ENCODE data around the gene ZNF516.

Gene ZNF516

DNA sequence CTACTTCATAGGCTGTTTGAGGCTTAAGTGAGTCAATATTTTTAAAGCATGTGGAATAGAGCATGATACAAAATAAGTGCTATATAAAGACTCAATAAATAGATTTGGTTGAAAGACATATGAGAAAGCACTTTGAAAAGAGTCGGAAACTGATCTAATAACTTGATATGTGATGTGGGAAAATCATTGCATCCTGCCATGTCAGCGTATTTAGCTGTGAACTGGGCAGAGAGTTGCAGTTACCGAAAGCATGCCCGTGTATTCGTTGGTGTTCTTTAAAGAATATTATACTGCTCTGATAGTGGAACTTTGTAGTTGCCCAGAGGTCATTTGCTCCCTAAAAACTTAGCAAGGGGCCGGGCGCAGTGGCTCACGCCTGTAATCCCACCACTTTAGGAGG is 37.8 kb upstream of the ZNF516 start:
- Histone ChIP-seq H3K36me3 (ENCODE audit: control insufficient read depth in 2 of 2, insufficient read depth in 1 of 2, low read length in 2 of 2) (no peaks in the 10 kb centered on the region), H3K27ac (ENCODE audit: extremely low read depth, low read depth, low read length) (no peak overlapping the region), H3K9me3 (ENCODE audit: control insufficient read depth, insufficient read depth, low read depth, low read length) (no peaks in the 10 kb centered on the region), H3K4me1 (ENCODE audit: control insufficient read depth, insufficient read depth, low read length) (peaks cover 7% of the 10 kb centered on the region), H3K4me3 (ENCODE audit: low read depth, low read length) (no peak overlapping the region)
- ChIA-PET POLR2A (no interaction called here), CTCF (interaction anchor here (0.6 to 0.7 kb wide), 2 partner anchors 22 to 733 kb away, joined by 3 read pairs; no protein-coding TSS in a partner anchor)
- TF ChIP-seq ZNF133 (tag by site-specific recombination; IDR thresholded peaks at IDR 0.05) (no peak), ZNF544 (tag by site-specific recombination; IDR thresholded peaks at IDR 0.05) (no peak), ZNF169 (tag by site-specific recombination; IDR thresholded peaks at IDR 0.05) (no peak), ZNF791 (tag by site-specific recombination; IDR thresholded peaks at IDR 0.05) (no peak)
- TF ChIP-seq, protein P1, sequence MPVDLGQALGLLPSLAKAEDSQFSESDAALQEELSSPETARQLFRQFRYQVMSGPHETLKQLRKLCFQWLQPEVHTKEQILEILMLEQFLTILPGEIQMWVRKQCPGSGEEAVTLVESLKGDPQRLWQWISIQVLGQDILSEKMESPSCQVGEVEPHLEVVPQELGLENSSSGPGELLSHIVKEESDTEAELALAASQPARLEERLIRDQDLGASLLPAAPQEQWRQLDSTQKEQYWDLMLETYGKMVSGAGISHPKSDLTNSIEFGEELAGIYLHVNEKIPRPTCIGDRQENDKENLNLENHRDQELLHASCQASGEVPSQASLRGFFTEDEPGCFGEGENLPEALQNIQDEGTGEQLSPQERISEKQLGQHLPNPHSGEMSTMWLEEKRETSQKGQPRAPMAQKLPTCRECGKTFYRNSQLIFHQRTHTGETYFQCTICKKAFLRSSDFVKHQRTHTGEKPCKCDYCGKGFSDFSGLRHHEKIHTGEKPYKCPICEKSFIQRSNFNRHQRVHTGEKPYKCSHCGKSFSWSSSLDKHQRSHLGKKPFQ (tag by site-specific recombination; IDR thresholded peaks at IDR 0.05): no peak

DNA sequence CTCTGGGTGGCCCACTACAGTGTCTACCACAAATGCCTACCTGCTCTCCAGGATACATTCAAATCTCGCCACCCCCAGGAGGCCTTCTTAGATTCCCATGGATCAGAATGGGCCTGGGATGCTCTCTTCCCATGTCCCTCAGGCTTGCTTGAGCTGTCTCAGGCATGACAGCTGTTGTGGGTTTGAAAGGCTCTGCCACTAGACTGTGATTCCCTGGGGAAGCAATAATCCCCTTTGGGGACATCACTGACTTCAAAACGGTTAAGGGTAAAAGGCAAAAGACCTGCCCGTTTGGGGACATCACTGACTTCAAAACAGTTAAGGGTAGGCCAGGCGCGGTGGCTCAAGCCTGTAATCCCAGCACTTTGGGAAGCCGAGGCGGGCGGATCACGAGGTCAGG is 35.8 kb upstream of the ZNF516 start:
- Histone ChIP-seq H3K4me1 (ENCODE audit: control insufficient read depth, insufficient read depth, low read length) (peaks cover 7% of the 10 kb centered on the region), H3K36me3 (ENCODE audit: control insufficient read depth in 2 of 2, insufficient read depth in 1 of 2, low read length in 2 of 2) (no peaks in the 10 kb centered on the region), H3K27ac (ENCODE audit: extremely low read depth, low read depth, low read length) (no peak overlapping the region), H3K4me3 (ENCODE audit: low read depth, low read length) (no peak overlapping the region), H3K9me3 (ENCODE audit: control insufficient read depth, insufficient read depth, low read depth, low read length) (no peaks in the 10 kb centered on the region)
- ChIA-PET CTCF (no interaction called here), POLR2A (no interaction called here)
- TF ChIP-seq ZNF701 (tag by site-specific recombination; IDR thresholded peaks at IDR 0.05) (no peak), ZNF843 (tag by site-specific recombination; IDR thresholded peaks at IDR 0.05) (no peak), HOXC10 (CRISPR knock-in tag; IDR thresholded peaks at IDR 0.05) (no peak), ZBTB17 (tag by site-specific recombination; IDR thresholded peaks at IDR 0.05) (no peak), ZNF548 (tag by site-specific recombination; IDR thresholded peaks at IDR 0.05) (no peak), ZNF571 (tag by site-specific recombination; IDR thresholded peaks at IDR 0.05) (no peak), ZNF341 (tag by site-specific recombination; IDR thresholded peaks at IDR 0.05; ENCODE audit: low read depth) (no peak), SETDB1 (IDR thresholded peaks at IDR 0.05; ENCODE audit: insufficient read length, low read length) (no peak), MEIS1 (CRISPR knock-in tag; IDR thresholded peaks at IDR 0.05; ENCODE audit: borderline replicate concordance) (no peak), YY1 (tag by site-specific recombination; IDR thresholded peaks at IDR 0.05) (no peak), OVOL3 (tag by site-specific recombination; IDR thresholded peaks at IDR 0.05) (no peak)
- TF ChIP-seq, protein P2, sequence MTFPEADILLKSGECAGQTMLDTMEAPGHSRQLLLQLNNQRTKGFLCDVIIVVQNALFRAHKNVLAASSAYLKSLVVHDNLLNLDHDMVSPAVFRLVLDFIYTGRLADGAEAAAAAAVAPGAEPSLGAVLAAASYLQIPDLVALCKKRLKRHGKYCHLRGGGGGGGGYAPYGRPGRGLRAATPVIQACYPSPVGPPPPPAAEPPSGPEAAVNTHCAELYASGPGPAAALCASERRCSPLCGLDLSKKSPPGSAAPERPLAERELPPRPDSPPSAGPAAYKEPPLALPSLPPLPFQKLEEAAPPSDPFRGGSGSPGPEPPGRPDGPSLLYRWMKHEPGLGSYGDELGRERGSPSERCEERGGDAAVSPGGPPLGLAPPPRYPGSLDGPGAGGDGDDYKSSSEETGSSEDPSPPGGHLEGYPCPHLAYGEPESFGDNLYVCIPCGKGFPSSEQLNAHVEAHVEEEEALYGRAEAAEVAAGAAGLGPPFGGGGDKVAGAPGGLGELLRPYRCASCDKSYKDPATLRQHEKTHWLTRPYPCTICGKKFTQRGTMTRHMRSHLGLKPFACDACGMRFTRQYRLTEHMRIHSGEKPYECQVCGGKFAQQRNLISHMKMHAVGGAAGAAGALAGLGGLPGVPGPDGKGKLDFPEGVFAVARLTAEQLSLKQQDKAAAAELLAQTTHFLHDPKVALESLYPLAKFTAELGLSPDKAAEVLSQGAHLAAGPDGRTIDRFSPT (tag by site-specific recombination; IDR thresholded peaks at IDR 0.05): no peak
- TF ChIP-seq, protein P3, sequence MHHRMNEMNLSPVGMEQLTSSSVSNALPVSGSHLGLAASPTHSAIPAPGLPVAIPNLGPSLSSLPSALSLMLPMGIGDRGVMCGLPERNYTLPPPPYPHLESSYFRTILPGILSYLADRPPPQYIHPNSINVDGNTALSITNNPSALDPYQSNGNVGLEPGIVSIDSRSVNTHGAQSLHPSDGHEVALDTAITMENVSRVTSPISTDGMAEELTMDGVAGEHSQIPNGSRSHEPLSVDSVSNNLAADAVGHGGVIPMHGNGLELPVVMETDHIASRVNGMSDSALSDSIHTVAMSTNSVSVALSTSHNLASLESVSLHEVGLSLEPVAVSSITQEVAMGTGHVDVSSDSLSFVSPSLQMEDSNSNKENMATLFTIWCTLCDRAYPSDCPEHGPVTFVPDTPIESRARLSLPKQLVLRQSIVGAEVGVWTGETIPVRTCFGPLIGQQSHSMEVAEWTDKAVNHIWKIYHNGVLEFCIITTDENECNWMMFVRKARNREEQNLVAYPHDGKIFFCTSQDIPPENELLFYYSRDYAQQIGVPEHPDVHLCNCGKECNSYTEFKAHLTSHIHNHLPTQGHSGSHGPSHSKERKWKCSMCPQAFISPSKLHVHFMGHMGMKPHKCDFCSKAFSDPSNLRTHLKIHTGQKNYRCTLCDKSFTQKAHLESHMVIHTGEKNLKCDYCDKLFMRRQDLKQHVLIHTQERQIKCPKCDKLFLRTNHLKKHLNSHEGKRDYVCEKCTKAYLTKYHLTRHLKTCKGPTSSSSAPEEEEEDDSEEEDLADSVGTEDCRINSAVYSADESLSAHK (tag by site-specific recombination; IDR thresholded peaks at IDR 0.05): no peak
- TF ChIP-seq, protein P4, sequence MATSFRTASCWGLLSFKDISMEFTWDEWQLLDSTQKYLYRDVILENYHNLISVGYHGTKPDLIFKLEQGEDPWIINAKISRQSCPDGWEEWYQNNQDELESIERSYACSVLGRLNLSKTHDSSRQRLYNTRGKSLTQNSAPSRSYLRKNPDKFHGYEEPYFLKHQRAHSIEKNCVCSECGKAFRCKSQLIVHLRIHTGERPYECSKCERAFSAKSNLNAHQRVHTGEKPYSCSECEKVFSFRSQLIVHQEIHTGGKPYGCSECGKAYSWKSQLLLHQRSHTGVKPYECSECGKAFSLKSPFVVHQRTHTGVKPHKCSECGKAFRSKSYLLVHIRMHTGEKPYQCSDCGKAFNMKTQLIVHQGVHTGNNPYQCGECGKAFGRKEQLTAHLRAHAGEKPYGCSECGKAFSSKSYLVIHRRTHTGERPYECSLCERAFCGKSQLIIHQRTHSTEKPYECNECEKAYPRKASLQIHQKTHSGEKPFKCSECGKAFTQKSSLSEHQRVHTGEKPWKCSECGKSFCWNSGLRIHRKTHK (tag by site-specific recombination; IDR thresholded peaks at IDR 0.05): no peak
- TF ChIP-seq, protein P5, sequence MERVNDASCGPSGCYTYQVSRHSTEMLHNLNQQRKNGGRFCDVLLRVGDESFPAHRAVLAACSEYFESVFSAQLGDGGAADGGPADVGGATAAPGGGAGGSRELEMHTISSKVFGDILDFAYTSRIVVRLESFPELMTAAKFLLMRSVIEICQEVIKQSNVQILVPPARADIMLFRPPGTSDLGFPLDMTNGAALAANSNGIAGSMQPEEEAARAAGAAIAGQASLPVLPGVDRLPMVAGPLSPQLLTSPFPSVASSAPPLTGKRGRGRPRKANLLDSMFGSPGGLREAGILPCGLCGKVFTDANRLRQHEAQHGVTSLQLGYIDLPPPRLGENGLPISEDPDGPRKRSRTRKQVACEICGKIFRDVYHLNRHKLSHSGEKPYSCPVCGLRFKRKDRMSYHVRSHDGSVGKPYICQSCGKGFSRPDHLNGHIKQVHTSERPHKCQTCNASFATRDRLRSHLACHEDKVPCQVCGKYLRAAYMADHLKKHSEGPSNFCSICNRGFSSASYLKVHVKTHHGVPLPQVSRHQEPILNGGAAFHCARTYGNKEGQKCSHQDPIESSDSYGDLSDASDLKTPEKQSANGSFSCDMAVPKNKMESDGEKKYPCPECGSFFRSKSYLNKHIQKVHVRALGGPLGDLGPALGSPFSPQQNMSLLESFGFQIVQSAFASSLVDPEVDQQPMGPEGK (tag by site-specific recombination; IDR thresholded peaks at IDR 0.05): no peak

All from HEK293 (cell line).